HL-60 (cell line): Measurements from ENCODE around the gene ULK2.

Experiments
- DNase-seq, 2 experiments: peaks; one replicate each; pipeline ENCODE4 v3.0.0-alpha.2; 2010 to 2020; ENCODE audit warnings: low read depth in 1 of 2, low spot score in 1 of 2
- H3K27ac ChIP-seq: fragments of 250-450 bp; sonication (Bioruptor Pico); replicated peaks from 2 replicates; pipeline ENCODE4 v1.5.1; 2020; ENCODE audit warnings: mild to moderate bottlenecking, moderate library complexity
- H3K27me3 ChIP-seq: fragments of 250-450 bp; sonication (Bioruptor Pico); 2 replicates; pipeline ENCODE4 v1.5.1; 2021; ENCODE audit warnings: mild to moderate bottlenecking, moderate library complexity; ENCODE audit not compliant: insufficient read depth, poor library complexity, severe bottlenecking
- H3K4me3 ChIP-seq: replicated peaks from 2 replicates; pipeline ENCODE4 v1.5.1; 2011; ENCODE audit warnings: mild to moderate bottlenecking, control low read depth, low read length; ENCODE audit not compliant: insufficient read depth
- GABPA ChIP-seq: IDR thresholded peaks from 2 replicates; pipeline ENCODE4 v1.6.1; 2012; ENCODE audit warnings: low read depth
- POLR2AphosphoS5 ChIP-seq: IDR thresholded peaks from 2 replicates; pipeline ENCODE4 v1.6.1; 2012; ENCODE audit warnings: low read depth
- SPI1 ChIP-seq: IDR thresholded peaks from 2 replicates; pipeline ENCODE4 v1.6.1; 2012; ENCODE audit warnings: low read depth, mild to moderate bottlenecking, borderline replicate concordance
- TF ChIP-seq, protein P1 (sequence below): IDR thresholded peaks from one replicate; pipeline ENCODE4 v1.5.1; 2011; ENCODE audit warnings: low read length, control low read depth, inconsistent platforms; ENCODE audit not compliant: insufficient read depth
- TF ChIP-seq, protein P2 (sequence below): IDR thresholded peaks from 2 replicates; pipeline ENCODE4 v1.6.1; 2012; ENCODE audit warnings: low read depth; ENCODE audit not compliant: insufficient replicate concordance

ULK2 gene

GRCh38 chr17:19759568-19760549 is 107.9 kb downstream of the ULK2 start:
- Histone ChIP-seq H3K27me3 (no peaks in the 10 kb centered on the region), H3K4me3 (no peak overlapping the region), H3K27ac (no peak overlapping the region)
- no peak for DNase-seq
- TF ChIP-seq POLR2AphosphoS5 (no peak), SPI1 (no peak), GABPA (no peak)
- TF ChIP-seq, protein P1, sequence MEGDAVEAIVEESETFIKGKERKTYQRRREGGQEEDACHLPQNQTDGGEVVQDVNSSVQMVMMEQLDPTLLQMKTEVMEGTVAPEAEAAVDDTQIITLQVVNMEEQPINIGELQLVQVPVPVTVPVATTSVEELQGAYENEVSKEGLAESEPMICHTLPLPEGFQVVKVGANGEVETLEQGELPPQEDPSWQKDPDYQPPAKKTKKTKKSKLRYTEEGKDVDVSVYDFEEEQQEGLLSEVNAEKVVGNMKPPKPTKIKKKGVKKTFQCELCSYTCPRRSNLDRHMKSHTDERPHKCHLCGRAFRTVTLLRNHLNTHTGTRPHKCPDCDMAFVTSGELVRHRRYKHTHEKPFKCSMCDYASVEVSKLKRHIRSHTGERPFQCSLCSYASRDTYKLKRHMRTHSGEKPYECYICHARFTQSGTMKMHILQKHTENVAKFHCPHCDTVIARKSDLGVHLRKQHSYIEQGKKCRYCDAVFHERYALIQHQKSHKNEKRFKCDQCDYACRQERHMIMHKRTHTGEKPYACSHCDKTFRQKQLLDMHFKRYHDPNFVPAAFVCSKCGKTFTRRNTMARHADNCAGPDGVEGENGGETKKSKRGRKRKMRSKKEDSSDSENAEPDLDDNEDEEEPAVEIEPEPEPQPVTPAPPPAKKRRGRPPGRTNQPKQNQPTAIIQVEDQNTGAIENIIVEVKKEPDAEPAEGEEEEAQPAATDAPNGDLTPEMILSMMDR: no peak
- TF ChIP-seq, protein P2, sequence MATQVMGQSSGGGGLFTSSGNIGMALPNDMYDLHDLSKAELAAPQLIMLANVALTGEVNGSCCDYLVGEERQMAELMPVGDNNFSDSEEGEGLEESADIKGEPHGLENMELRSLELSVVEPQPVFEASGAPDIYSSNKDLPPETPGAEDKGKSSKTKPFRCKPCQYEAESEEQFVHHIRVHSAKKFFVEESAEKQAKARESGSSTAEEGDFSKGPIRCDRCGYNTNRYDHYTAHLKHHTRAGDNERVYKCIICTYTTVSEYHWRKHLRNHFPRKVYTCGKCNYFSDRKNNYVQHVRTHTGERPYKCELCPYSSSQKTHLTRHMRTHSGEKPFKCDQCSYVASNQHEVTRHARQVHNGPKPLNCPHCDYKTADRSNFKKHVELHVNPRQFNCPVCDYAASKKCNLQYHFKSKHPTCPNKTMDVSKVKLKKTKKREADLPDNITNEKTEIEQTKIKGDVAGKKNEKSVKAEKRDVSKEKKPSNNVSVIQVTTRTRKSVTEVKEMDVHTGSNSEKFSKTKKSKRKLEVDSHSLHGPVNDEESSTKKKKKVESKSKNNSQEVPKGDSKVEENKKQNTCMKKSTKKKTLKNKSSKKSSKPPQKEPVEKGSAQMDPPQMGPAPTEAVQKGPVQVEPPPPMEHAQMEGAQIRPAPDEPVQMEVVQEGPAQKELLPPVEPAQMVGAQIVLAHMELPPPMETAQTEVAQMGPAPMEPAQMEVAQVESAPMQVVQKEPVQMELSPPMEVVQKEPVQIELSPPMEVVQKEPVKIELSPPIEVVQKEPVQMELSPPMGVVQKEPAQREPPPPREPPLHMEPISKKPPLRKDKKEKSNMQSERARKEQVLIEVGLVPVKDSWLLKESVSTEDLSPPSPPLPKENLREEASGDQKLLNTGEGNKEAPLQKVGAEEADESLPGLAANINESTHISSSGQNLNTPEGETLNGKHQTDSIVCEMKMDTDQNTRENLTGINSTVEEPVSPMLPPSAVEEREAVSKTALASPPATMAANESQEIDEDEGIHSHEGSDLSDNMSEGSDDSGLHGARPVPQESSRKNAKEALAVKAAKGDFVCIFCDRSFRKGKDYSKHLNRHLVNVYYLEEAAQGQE: no peak

GRCh38 chr17:19757536-19758180 is 110.1 kb downstream of the ULK2 start:
- Histone ChIP-seq H3K27ac (no peak overlapping the region), H3K27me3 (no peaks in the 10 kb centered on the region), H3K4me3 (no peak overlapping the region)
- TF ChIP-seq POLR2AphosphoS5 (no peak), GABPA (no peak), SPI1 (no peak)
- TF ChIP-seq, protein P1: no peak
- TF ChIP-seq, protein P2: no peak
- DNase-seq: no peak

- DNase-seq: no peak
- TF ChIP-seq POLR2AphosphoS5 (no peak), SPI1 (no peak), GABPA (no peak)
- TF ChIP-seq, protein P2: no peak
- TF ChIP-seq, protein P1: no peak
- H3K27ac ChIP-seq: no peak overlapping the region
- no peaks in the 10 kb centered on the region for H3K27me3 ChIP-seq
- no peak overlapping the region for H3K4me3 ChIP-seq
Measured at GRCh38 chr17:19756546-19756945, 111.2 kb downstream of the ULK2 start.
